H1 (cell line): ENCODE data around the gene SPATA16. TPM values are rescaled to one million over a fixed set of nuclear protein-coding genes. Genes with fewer than 3 reads are reported as not detected.

Experiments used
- CTCF ChIA-PET: fragments of 300-600 bp; sonication (Branson Sonifier 250); formaldehyde crosslinking; loops from one replicate; lab custom pipeline; 2021; ENCODE audit not compliant: partially characterized antibody; lab: Charles Lee
- POLR2A ChIA-PET: fragments of 300-600 bp; sonication (Branson Sonifier 250); formaldehyde crosslinking; loops from one replicate; lab custom pipeline; 2021; ENCODE audit warnings: inconsistent platforms; ENCODE audit not compliant: partially characterized antibody; lab: Charles Lee
- DNase-seq, 2 experiments: peaks; one replicate each; pipeline versions ENCODE4 v3.0.0 to v3.0.0-alpha.2; 2010 to 2022; ENCODE audit warnings: low spot score in 2 of 2, low read depth in 1 of 2, mixed read lengths in 1 of 2
- FAIRE-seq: peaks from 2 replicates; lab custom pipeline; 2011; peaks lifted over from hg19 to GRCh38; lab: Jason Lieb, UNC
- H2AFZ ChIP-seq: 2 replicates; pipeline ENCODE4 v1.8.1; 2012; ENCODE audit warnings: low read length, inconsistent platforms
- H2AK5ac ChIP-seq: 2 replicates; pipeline ENCODE4 v1.6.1; 2013; ENCODE audit warnings: low read depth, low read length
- H2BK120ac ChIP-seq: replicated peaks from 2 replicates; pipeline ENCODE3; 2013; ENCODE audit warnings: low read depth, low read length, inconsistent platforms
- H2BK12ac ChIP-seq: 2 replicates; pipeline ENCODE4 v1.6.1; 2013; ENCODE audit warnings: low read depth, low read length
- H2BK15ac ChIP-seq: 2 replicates; pipeline ENCODE4 v1.6.1; 2013; ENCODE audit warnings: low read length
- H2BK20ac ChIP-seq: 2 replicates; pipeline ENCODE4 v1.6.1; 2013; ENCODE audit warnings: low read length
- H2BK5ac ChIP-seq: 2 replicates; pipeline ENCODE4 v1.6.1; 2013; ENCODE audit warnings: low read depth, low read length
- H3K14ac ChIP-seq: 2 replicates; pipeline ENCODE4 v1.6.1; 2013; ENCODE audit warnings: inconsistent platforms; ENCODE audit not compliant: insufficient read length
- H3K18ac ChIP-seq: 2 replicates; pipeline ENCODE4 v1.6.1; 2013; ENCODE audit warnings: low read length; ENCODE audit errors: extremely low read depth
- H3K23ac ChIP-seq: 2 replicates; pipeline ENCODE4 v1.6.1; 2013; ENCODE audit warnings: inconsistent platforms; ENCODE audit not compliant: insufficient read length
- H3K23me2 ChIP-seq: 2 replicates; pipeline ENCODE4 v1.6.1; 2013; ENCODE audit warnings: low read depth, low read length
- H3K27ac ChIP-seq: 2 replicates; pipeline ENCODE4 v1.6.1; 2011; ENCODE audit warnings: low read depth, low read length, inconsistent platforms
- H3K27me3 ChIP-seq, 4 experiments: replicated peaks in 1 of 4; 1 replicate in 1 of 4; 2 replicates in 3 of 4; pipeline versions ENCODE4 v1.6.1 to v1.8.1; 2011 to 2013; ENCODE audit warnings: low read length in 3 of 4, mild to moderate bottlenecking in 3 of 4, inconsistent platforms in 2 of 4, mixed read lengths in 2 of 4, moderate library complexity in 1 of 4; ENCODE audit not compliant: control insufficient read depth in 3 of 4, insufficient read depth in 3 of 4; ENCODE audit errors: extremely low read depth in 1 of 4
- H3K36me3 ChIP-seq, 4 experiments: 2 replicates each; pipeline versions ENCODE4 v1.6.1 to v1.8.1; 2011 to 2013; ENCODE audit warnings: mild to moderate bottlenecking in 4 of 4, low read length in 3 of 4, moderate library complexity in 2 of 4, control low read depth in 1 of 4, inconsistent platforms in 1 of 4; ENCODE audit not compliant: insufficient read depth in 4 of 4, control insufficient read depth in 2 of 4
- H3K4ac ChIP-seq: replicated peaks from 2 replicates; pipeline ENCODE3; 2013; ENCODE audit warnings: low read length, low read depth, mixed read lengths, inconsistent platforms; ENCODE audit not compliant: insufficient read length
- H3K4me1 ChIP-seq, 4 experiments: replicated peaks in 1 of 4; 1 replicate in 1 of 4; 2 replicates in 3 of 4; pipeline versions ENCODE4 v1.6.1 to v1.8.1; 2011 to 2013; ENCODE audit warnings: low read length in 3 of 4, inconsistent platforms in 2 of 4, mixed read lengths in 1 of 4; ENCODE audit not compliant: insufficient read depth in 4 of 4, control insufficient read depth in 3 of 4
- H3K4me2 ChIP-seq, 2 experiments: 2 replicates each; pipeline versions ENCODE4 v1.6.1 to v1.8.1; 2011 to 2013; ENCODE audit warnings: low read depth in 2 of 2, low read length in 2 of 2, control low read depth in 1 of 2, inconsistent platforms in 1 of 2, mild to moderate bottlenecking in 1 of 2; ENCODE audit not compliant: insufficient read depth in 1 of 2
- H3K4me3 ChIP-seq, 4 experiments: fragments of 200-600, 300-600 bp in 1 of 4; sonication (generic), shearing (Covaris generic), sonication (Bioruptor Twin) in 1 of 4; 2 replicates each; pipeline versions ENCODE4 v1.5.1 to v1.8.1; 2011 to 2016; ENCODE audit warnings: low read length in 4 of 4, low read depth in 3 of 4, control low read depth in 2 of 4, inconsistent platforms in 2 of 4, mild to moderate bottlenecking in 2 of 4, mixed read lengths in 1 of 4, moderate library complexity in 1 of 4; ENCODE audit not compliant: insufficient read depth in 2 of 4; ENCODE audit errors: extremely low read depth in 1 of 4
- H3K56ac ChIP-seq: replicated peaks from 2 replicates; pipeline ENCODE3; 2013; ENCODE audit warnings: low read depth, mild to moderate bottlenecking, mixed read lengths, low read length, inconsistent platforms; ENCODE audit not compliant: insufficient read length
- H3K79me1 ChIP-seq: 2 replicates; pipeline ENCODE4 v1.6.1; 2013; ENCODE audit warnings: low read depth, low read length, control low read depth
- H3K79me2 ChIP-seq, 2 experiments: 2 replicates each; pipeline versions ENCODE4 v1.6.1 to v1.8.1; 2012 to 2013; ENCODE audit warnings: low read length in 2 of 2, mild to moderate bottlenecking in 2 of 2, inconsistent platforms in 1 of 2; ENCODE audit not compliant: insufficient read depth in 2 of 2, control insufficient read depth in 1 of 2
- H3K9ac ChIP-seq, 4 experiments: replicated peaks in 1 of 4; 1 replicate in 1 of 4; 2 replicates in 3 of 4; pipeline versions ENCODE4 v1.6.1 to v1.8.1; 2011 to 2013; ENCODE audit warnings: low read depth in 3 of 4, low read length in 3 of 4, control low read depth in 2 of 4, mild to moderate bottlenecking in 2 of 4, moderate library complexity in 2 of 4, inconsistent platforms in 1 of 4; ENCODE audit errors: extremely low read depth in 1 of 4
- H3K9me3 ChIP-seq, 2 experiments: 2 replicates each; pipeline versions ENCODE4 v1.6.1 to v1.8.1; 2012 to 2013; ENCODE audit warnings: mild to moderate bottlenecking in 2 of 2, moderate library complexity in 2 of 2, control low read depth in 1 of 2, inconsistent platforms in 1 of 2, low read depth in 1 of 2, low read length in 1 of 2, mixed read lengths in 1 of 2; ENCODE audit not compliant: insufficient read depth in 2 of 2
- H4K20me1 ChIP-seq, 2 experiments: replicated peaks in 1 of 2; 2 replicates each; pipeline versions ENCODE3 to v1.8.1; 2011 to 2013; ENCODE audit warnings: inconsistent platforms in 2 of 2, low read length in 2 of 2, mild to moderate bottlenecking in 1 of 2; ENCODE audit not compliant: insufficient read depth in 2 of 2, control insufficient read depth in 1 of 2
- H4K5ac ChIP-seq: 2 replicates; pipeline ENCODE4 v1.6.1; 2013; ENCODE audit warnings: low read length, low read depth, mixed read lengths, inconsistent platforms; ENCODE audit not compliant: insufficient read length
- H4K8ac ChIP-seq: 2 replicates; pipeline ENCODE4 v1.8.0; 2013; ENCODE audit warnings: mild to moderate bottlenecking, moderate library complexity, low read length, inconsistent platforms; ENCODE audit not compliant: insufficient read depth; ENCODE audit errors: extremely low read depth
- H4K91ac ChIP-seq: replicated peaks from 2 replicates; pipeline ENCODE3; 2013; ENCODE audit warnings: low read length, mixed read lengths, inconsistent platforms; ENCODE audit not compliant: insufficient read length
- CBX5 ChIP-seq: fragments of 300-800, 300-1000 bp; sonication (generic); IDR thresholded peaks from 2 replicates; pipeline ENCODE4 v1.7.1; 2016; ENCODE audit warnings: antibody characterized with exemption, low read length, low read depth
- CEBPB ChIP-seq: IDR thresholded peaks from 2 replicates; pipeline ENCODE4 v1.6.1; 2012; ENCODE audit warnings: low read depth, low read length
- CHD2 ChIP-seq: IDR thresholded peaks from 2 replicates; pipeline ENCODE4 v1.6.1; 2012; ENCODE audit warnings: low read length, improper control_type of control experiment
- CREB1 ChIP-seq: IDR thresholded peaks from 2 replicates; pipeline ENCODE4 v1.6.1; 2012; ENCODE audit warnings: inconsistent platforms
- KDM5A ChIP-seq: fragments of 200-600 bp; IDR thresholded peaks from 2 replicates; pipeline ENCODE4 v1.7.1; 2012; ENCODE audit warnings: mild to moderate bottlenecking, low read length, inconsistent platforms, mixed read lengths
- POU5F1 ChIP-seq: IDR thresholded peaks from 2 replicates; pipeline ENCODE4 v1.6.1; 2011; ENCODE audit warnings: low read depth, mild to moderate bottlenecking, low read length, moderate library complexity
- RFX5 ChIP-seq: IDR thresholded peaks from 2 replicates; pipeline ENCODE4 v1.6.1; 2011; ENCODE audit warnings: low read depth, low read length, improper control_type of control experiment, borderline replicate concordance
- RXRA ChIP-seq: IDR thresholded peaks from 2 replicates; pipeline ENCODE4 v1.6.1; 2011; ENCODE audit warnings: low read depth, mild to moderate bottlenecking, low read length, moderate library complexity; ENCODE audit not compliant: insufficient read depth
- SIN3A ChIP-seq, 2 experiments: IDR thresholded peaks in 1 of 2; conservative IDR thresholded peaks in 1 of 2; 2 replicates each; pipeline ENCODE4 v1.6.1; 2011 to 2012; ENCODE audit warnings: low read length in 2 of 2, improper control_type of control experiment in 1 of 2, low read depth in 1 of 2, mild to moderate bottlenecking in 1 of 2
- SP4 ChIP-seq: IDR thresholded peaks from 2 replicates; pipeline ENCODE4 v1.6.1; 2012; ENCODE audit warnings: low read length, inconsistent platforms
- WGBS, 2 experiments: shearing (Covaris generic) in 1 of 2; methylation state at CpG; one replicate each; pipeline versions ENCODE4 v1.1.6 to v1.1.7; 2013 to 2015; ENCODE audit warnings: low lambda C conversion rate in 2 of 2, mixed read lengths in 2 of 2, inconsistent platforms in 1 of 2, low coverage in 1 of 2, missing lambda C conversion rate in 1 of 2; ENCODE audit not compliant: insufficient replicate concordance in 2 of 2, insufficient coverage in 1 of 2, insufficient read length in 1 of 2; ENCODE audit errors: extremely low coverage in 1 of 2, missing lambda C conversion rate in 1 of 2; 5-methylcytosine and 5-hydroxymethylcytosine counted together
- polyA plus RNA-seq, 7 experiments: library from polyadenylated mRNA; depleted of rRNA in 3 of 7; stranded (reverse) in 5 of 7; unstranded in 2 of 7; fragments of >200 nt in 5 of 7; fragments of 200-250 nt in 2 of 7; gene quantifications; 1 replicate in 5 of 7; 2 replicates in 1 of 7; 4 replicates in 1 of 7; pipeline versions ENCODE4 v1.2.1 to v1.2.3, GENCODE V29; 2011 to 2013; ENCODE audit warnings: missing spikeins in 2 of 7, mixed read lengths in 2 of 7
- total RNA-seq: library from RNA; stranded (reverse); fragmentation: NEBNext Ultra II Directional; extraction: Animal tissue kit (Norgen Biotek cat#: 25700); gene quantifications from 2 replicates; pipeline ENCODE4 v1.2.1, GENCODE V29; 2021
- TF ChIP-seq, protein P1 (sequence below): IDR thresholded peaks from 2 replicates; pipeline ENCODE4 v1.6.1; 2012; ENCODE audit warnings: inconsistent platforms

Gene SPATA16
- total and polyA plus RNA-seq, 2 of the 8 experiments (the other 6 are each of a cell fraction or from before 2014, with no cell fraction given), result 0.05 to 2.7 TPM

- H3K4ac ChIP-seq, result no peak overlapping the region
- H3K27me3 ChIP-seq, result no peaks in the 10 kb centered on the region; a peak in 1 of 7 replicates
- H2AFZ ChIP-seq, result no peak overlapping the region
- DNase-seq (no peak), FAIRE-seq (no peak)
- H3K23me2 ChIP-seq, result no peaks in the 10 kb centered on the region
- no peak overlapping the region for H3K18ac ChIP-seq
- H4K5ac ChIP-seq, result no peak overlapping the region
- H2AK5ac ChIP-seq, result no peak overlapping the region
- no peaks in the 10 kb centered on the region for H4K20me1 ChIP-seq
- no peaks in the 10 kb centered on the region for H3K79me2 ChIP-seq
- no peak overlapping the region for H3K4me3 ChIP-seq
- H2BK120ac ChIP-seq, result no peak overlapping the region
- H3K36me3 ChIP-seq, result no peaks in the 10 kb centered on the region
- CTCF ChIA-PET, result interaction anchor here (0.7 to 1.8 kb wide), 3 partner anchors 12 to 136 kb away, joined by 3 to 7 read pairs (median 4); no protein-coding TSS in a partner anchor
- H4K8ac ChIP-seq, result no peak overlapping the region
- no peaks in the 10 kb centered on the region for H3K4me1 ChIP-seq
- no peak overlapping the region for H3K14ac ChIP-seq
- no peak overlapping the region for H3K23ac ChIP-seq
- 96% methylated on average over 5 of the region's 5 CpGs; no CpG with 5 or more reads in 1 of the 2 experiments for WGBS, 2 experiments
- H2BK12ac ChIP-seq, result no peak overlapping the region
- H3K27ac ChIP-seq, result no peak overlapping the region
- no peak overlapping the region for H2BK5ac ChIP-seq
- POLR2A ChIA-PET, result interaction anchor here (0.6 kb wide), 1 partner anchor 74 kb away, joined by 3 read pairs; no protein-coding TSS in a partner anchor
- H3K9me3 ChIP-seq, result no peaks in the 10 kb centered on the region
- H2BK15ac ChIP-seq, result no peak overlapping the region
- no peak overlapping the region for H2BK20ac ChIP-seq
- H3K79me1 ChIP-seq, result no peaks in the 10 kb centered on the region
- H4K91ac ChIP-seq, result no peak overlapping the region
- H3K56ac ChIP-seq, result no peak overlapping the region
- no peak overlapping the region for H3K9ac ChIP-seq
- H3K4me2 ChIP-seq, result no peak overlapping the region
- TF ChIP-seq KDM5A (no peak), RFX5 (no peak), SIN3A (conservative IDR thresholded peaks at IDR 0.05 in 1 of 2, IDR thresholded peaks at IDR 0.05 in 1 of 2; ENCODE audit: low read depth in 1 of 2, low read length in 2 of 2) (no peak), CREB1 (no peak), CHD2 (no peak), SP4 (no peak), RXRA (no peak), POU5F1 (no peak), CEBPB (no peak), CBX5 (no peak)
- TF ChIP-seq, protein P1, sequence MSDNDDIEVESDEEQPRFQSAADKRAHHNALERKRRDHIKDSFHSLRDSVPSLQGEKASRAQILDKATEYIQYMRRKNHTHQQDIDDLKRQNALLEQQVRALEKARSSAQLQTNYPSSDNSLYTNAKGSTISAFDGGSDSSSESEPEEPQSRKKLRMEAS, result no peak
Measured at GRCh38 chr3:172972717-172973116, 168.3 kb downstream of the SPATA16 start.
